SH-SY5Y (cell line): ENCODE data around the gene PAPPA.

Source experiments
- GATA2 ChIP-seq: IDR thresholded peaks from 2 replicates; pipeline ENCODE4 v1.6.1; 2011; ENCODE audit warnings: mild to moderate bottlenecking, low read depth, low read length
- GATA3 ChIP-seq: IDR thresholded peaks from 2 replicates; pipeline ENCODE4 v1.6.1; 2011; ENCODE audit warnings: low read depth, mild to moderate bottlenecking, low read length, moderate library complexity

GRCh38 chr9:116144038-116144437 is 9.6 kb upstream of the PAPPA start:
- TF ChIP-seq GATA2 (no peak), GATA3 (no peak)
